H1 (cell line): ENCODE results near the gene PPP4R4. TPM values are rescaled to one million over a fixed set of nuclear protein-coding genes. Genes with fewer than 3 reads are reported as not detected.

Experiments used
- BRCA1 ChIP-seq: IDR thresholded peaks from 2 replicates; pipeline ENCODE4 v1.6.1; 2012; ENCODE audit warnings: low read depth, low read length, improper control_type of control experiment
- CBX5 ChIP-seq: fragments of 300-800, 300-1000 bp; sonication (generic); IDR thresholded peaks from 2 replicates; pipeline ENCODE4 v1.7.1; 2016; ENCODE audit warnings: antibody characterized with exemption, low read length, low read depth
- CBX8 ChIP-seq: fragments of 300-800, 300-1000 bp; sonication (generic); IDR thresholded peaks from 2 replicates; pipeline ENCODE4 v1.7.1; 2016; ENCODE audit warnings: low read depth, low read length, borderline replicate concordance
- CTCF ChIP-seq, 3 experiments: IDR thresholded peaks; 1 replicate in 2 of 3; 2 replicates in 1 of 3; pipeline versions ENCODE4 v1.5.1 to v1.6.1; 2011; ENCODE audit warnings: low read length in 3 of 3, mild to moderate bottlenecking in 3 of 3, inconsistent platforms in 2 of 3, low read depth in 1 of 3, moderate library complexity in 1 of 3; ENCODE audit not compliant: insufficient read depth in 1 of 3; ENCODE audit errors: control extremely low read depth in 1 of 3
- HDAC2 ChIP-seq, 2 experiments: fragments of 300-600 bp in 1 of 2; sonication (generic) in 1 of 2; IDR thresholded peaks; 2 replicates each; pipeline ENCODE4 v1.6.1; 2011 to 2012; ENCODE audit warnings: low read depth in 2 of 2, low read length in 2 of 2, mild to moderate bottlenecking in 2 of 2, moderate library complexity in 2 of 2, borderline replicate concordance in 1 of 2, inconsistent platforms in 1 of 2
- HDAC6 ChIP-seq: IDR thresholded peaks from one replicate; pipeline ENCODE4 v1.7.1; 2012; ENCODE audit warnings: low read depth, mild to moderate bottlenecking, inconsistent platforms, low read length, moderate library complexity
- MAFK ChIP-seq: IDR thresholded peaks from 2 replicates; pipeline ENCODE4 v1.6.1; 2012; ENCODE audit warnings: low read depth, mild to moderate bottlenecking, improper control_type of control experiment, low read length
- RBBP5 ChIP-seq: IDR thresholded peaks from 2 replicates; pipeline ENCODE4 v1.7.1; 2012; ENCODE audit warnings: low read depth, mild to moderate bottlenecking, inconsistent platforms, low read length, moderate library complexity, borderline replicate concordance
- SAP30 ChIP-seq: fragments of 300-600 bp; sonication (generic); IDR thresholded peaks from 2 replicates; pipeline ENCODE4 v1.7.1; 2012; ENCODE audit warnings: low read length, moderate library complexity, mild to moderate bottlenecking, inconsistent platforms; ENCODE audit not compliant: insufficient read depth, insufficient replicate concordance
- TBP ChIP-seq: IDR thresholded peaks from 2 replicates; pipeline ENCODE4 v1.6.1; 2011; ENCODE audit warnings: low read depth, low read length, improper control_type of control experiment
- YY1 ChIP-seq: IDR thresholded peaks from 2 replicates; pipeline ENCODE4 v1.6.1; 2011; ENCODE audit warnings: low read depth, mild to moderate bottlenecking, low read length
- polyA plus RNA-seq, 7 experiments: library from polyadenylated mRNA; depleted of rRNA in 3 of 7; stranded (reverse) in 5 of 7; unstranded in 2 of 7; fragments of >200 nt in 5 of 7; fragments of 200-250 nt in 2 of 7; gene quantifications; 1 replicate in 5 of 7; 2 replicates in 1 of 7; 4 replicates in 1 of 7; pipeline versions ENCODE4 v1.2.1 to v1.2.3, GENCODE V29; 2011 to 2013; ENCODE audit warnings: missing spikeins in 2 of 7, mixed read lengths in 2 of 7
- total RNA-seq: library from RNA; stranded (reverse); fragmentation: NEBNext Ultra II Directional; extraction: Animal tissue kit (Norgen Biotek cat#: 25700); gene quantifications from 2 replicates; pipeline ENCODE4 v1.2.1, GENCODE V29; 2021

The PPP4R4 gene
- total and polyA plus RNA-seq, 2 of the 8 experiments (the other 6 are each of a cell fraction or from before 2014, with no cell fraction given): 3.3 to 9.6 TPM

- TF ChIP-seq CTCF (IDR thresholded peaks at IDR 0.05; ENCODE audit: control extremely low read depth in 1 of 3, insufficient read depth in 1 of 3, low read depth in 1 of 3, low read length in 3 of 3): no peak
- TF ChIP-seq CBX5: no peak
- TF ChIP-seq HDAC6: no peak
- TF ChIP-seq BRCA1: no peak
- TF ChIP-seq SAP30: no peak
- TF ChIP-seq RBBP5: no peak
- TF ChIP-seq HDAC2 (IDR thresholded peaks at IDR 0.05; ENCODE audit: borderline replicate concordance in 1 of 2, low read depth in 2 of 2, low read length in 2 of 2): no peak
- TF ChIP-seq TBP: no peak
- TF ChIP-seq CBX8: no peak
- no peak for TF ChIP-seq YY1
- TF ChIP-seq MAFK: no peak
Observed at GRCh38 chr14:94322648-94323570, 148.8 kb downstream of the PPP4R4 start, which contains the start of gene SERPINA6 (continued).
